Activated CD4-positive, alpha-beta T cell treated with anti-CD3 and anti-CD28 coated beads, Interleukin-2, amount 50 U/mL, for 1 hour (primary cell): ENCODE results near the gene TAF1C.

Source experiments
- DNase-seq: peaks from one replicate; pipeline ENCODE4 v3.0.0-alpha.2; 2020

TAF1C gene

GRCh38 chr16:84153660-84154214 is 33.1 kb downstream of the TAF1C start:
- DNase-seq = no peak

- no peak for DNase-seq
Measured at GRCh38 chr16:84150926-84151325, 35.9 kb downstream of the TAF1C start.

- peak; percentile 93 for DNase-seq
Measured at GRCh38 chr16:84144859-84145639, 41.8 kb downstream of the TAF1C start, which contains the start of the genes DNAAF1 and HSDL1. Gene DNAAF1 (plus strand): TSS chr16:84145308. CDS start chr16:84145441, 133 bp downstream. Gene HSDL1 (minus strand): TSS chr16:84145177. CDS start chr16:84131321, 13,856 bp downstream.

- peak; percentile 43 for DNase-seq
Measured at GRCh38 chr16:84144209-84144858, 42.5 kb downstream of the TAF1C start.

GRCh38 chr16:84143784-84144199 is 43.1 kb downstream of the TAF1C start:
- no peak for DNase-seq

- no peak for DNase-seq
Measured at GRCh38 chr16:84143081-84143480, 43.8 kb downstream of the TAF1C start.

GRCh38 chr16:84141143-84141670 is 45.6 kb downstream of the TAF1C start:
- DNase-seq = no peak

- DNase-seq = no peak
Measured at GRCh38 chr16:84139628-84140258, 47.1 kb downstream of the TAF1C start.

GRCh38 chr16:84138824-84139627 is 47.8 kb downstream of the TAF1C start:
- no peak for DNase-seq

GRCh38 chr16:84138500-84138823 is 48.4 kb downstream of the TAF1C start:
- no peak for DNase-seq

- no peak for DNase-seq
Measured at GRCh38 chr16:84137769-84138357, 49.0 kb downstream of the TAF1C start.

GRCh38 chr16:84137287-84137686 is 49.6 kb downstream of the TAF1C start:
- DNase-seq = no peak

- no peak for DNase-seq
Measured at GRCh38 chr16:84136331-84137125, 50.3 kb downstream of the TAF1C start.

GRCh38 chr16:84132527-84133285 is 54.2 kb downstream of the TAF1C start:
- DNase-seq = no peak

- DNase-seq = no peak
Measured at GRCh38 chr16:84131117-84131516, 55.7 kb downstream of the TAF1C start.
